HepG2 (cell line): ENCODE results near the gene GADD45A. TPM values are rescaled to one million over a fixed set of nuclear protein-coding genes. Genes with fewer than 3 reads are reported as not detected.

Experiments used
- ATAC-seq: fragments of 200-7000 bp; cut with Tn5 transposase; 3 replicates; pipeline ENCODE4 v1.9.1; 2020; ENCODE audit warnings: mild to moderate bottlenecking, moderate library complexity
- BruUV-seq: library from RNA; stranded (reverse); fragments of 400-500 nt; replicated peaks from 2 replicates; lab custom pipeline; 2021; lab: Mats Ljungman, UMichigan
- CTCF ChIA-PET: fragments of 300-600 bp; formaldehyde crosslinking; extraction: SDS; loops from one replicate; lab custom pipeline; 2021; ENCODE audit warnings: low total read pairs, inconsistent platforms, low intra/inter-chr PET ratio; lab: Yijun Ruan, JAX
- POLR2A ChIA-PET: fragments of 350-600 bp; sonication (Branson Sonifier 250); formaldehyde crosslinking; loops from one replicate; lab custom pipeline; 2020; ENCODE audit warnings: antibody characterized with exemption, inconsistent platforms; lab: Yijun Ruan, JAX
- DNase-seq: peaks from one replicate; pipeline ENCODE4 v3.0.0-alpha.2; 2015; ENCODE audit warnings: low spot score
- FAIRE-seq: peaks from 3 replicates; lab custom pipeline; 2011; peaks lifted over from hg19 to GRCh38; lab: Jason Lieb, UNC
- H2AFZ ChIP-seq: one replicate; pipeline ENCODE4 v1.6.1; 2011; ENCODE audit warnings: low read length, inconsistent platforms
- H3K27ac ChIP-seq: fragments of 300-600 bp; 3 replicates; pipeline ENCODE4 v1.8.0; 2011; ENCODE audit warnings: mixed run types, mild to moderate bottlenecking, mixed read lengths, low read length, inconsistent platforms; ENCODE audit not compliant: insufficient read depth; ENCODE audit errors: extremely low read length
- H3K27me3 ChIP-seq, 2 experiments: fragments of 200-600 bp in 1 of 2; 2 replicates in 1 of 2; 3 replicates in 1 of 2; pipeline versions ENCODE4 v1.6.0 to v1.8.0; 2011; ENCODE audit warnings: low read length in 2 of 2, mild to moderate bottlenecking in 2 of 2, moderate library complexity in 2 of 2, inconsistent platforms in 1 of 2; ENCODE audit not compliant: insufficient read depth in 2 of 2, control insufficient read depth in 1 of 2
- H3K36me3 ChIP-seq, 2 experiments: fragments of 200-600 bp in 1 of 2; replicated peaks in 1 of 2; 2 replicates in 1 of 2; 3 replicates in 1 of 2; pipeline versions ENCODE4 v1.5.1 to v1.8.0; 2011; ENCODE audit warnings: low read length in 2 of 2, inconsistent platforms in 1 of 2; ENCODE audit not compliant: insufficient read depth in 2 of 2, control insufficient read depth in 1 of 2
- H3K4me1 ChIP-seq: 2 replicates; pipeline ENCODE4 v1.5.1; 2012; ENCODE audit warnings: low read length, inconsistent platforms; ENCODE audit not compliant: insufficient read depth
- H3K4me2 ChIP-seq: 2 replicates; pipeline ENCODE4 v1.6.0; 2011; ENCODE audit warnings: low read depth, low read length, inconsistent platforms
- H3K4me3 ChIP-seq, 3 experiments: fragments of 200-600 bp in 1 of 3; sonication (generic), shearing (Covaris generic) in 1 of 3; replicated peaks in 1 of 3; 2 replicates each; pipeline ENCODE4 v1.5.1; 2011 to 2016; ENCODE audit warnings: low read length in 3 of 3, inconsistent platforms in 2 of 3, low read depth in 2 of 3, mild to moderate bottlenecking in 2 of 3, control low read depth in 1 of 3, mixed read lengths in 1 of 3; ENCODE audit not compliant: insufficient read depth in 1 of 3
- H3K79me2 ChIP-seq: one replicate; pipeline ENCODE4 v1.6.1; 2011; ENCODE audit warnings: low read length, inconsistent platforms; ENCODE audit not compliant: insufficient read depth
- H3K9ac ChIP-seq: 2 replicates; pipeline ENCODE4 v1.6.0; 2011; ENCODE audit warnings: mild to moderate bottlenecking, low read depth, low read length, inconsistent platforms; ENCODE audit not compliant: insufficient read depth
- H3K9me3 ChIP-seq: 2 replicates; pipeline ENCODE4 v1.5.1; 2012; ENCODE audit warnings: mild to moderate bottlenecking, low read length
- H4K20me1 ChIP-seq: 2 replicates; pipeline ENCODE4 v1.6.0; 2011; ENCODE audit warnings: inconsistent platforms, mild to moderate bottlenecking, low read length, moderate library complexity; ENCODE audit not compliant: insufficient read depth
- ATF7 ChIP-seq, 2 experiments: fragments of 450-650 bp in 1 of 2; sonication (generic) in 1 of 2; formaldehyde crosslinking in 1 of 2; IDR thresholded peaks; 2 replicates each; pipeline versions ENCODE4 v1.4.0 to v1.6.1; 2016 to 2020; ENCODE audit warnings: antibody characterized with exemption in 1 of 2, mild to moderate bottlenecking in 1 of 2, missing genetic modification reagents in 1 of 2
- FOXP1 ChIP-seq, 2 experiments: fragments of 450-650 bp in 1 of 2; IDR thresholded peaks; 2 replicates each; pipeline ENCODE4 v1.6.1; 2017 to 2018; ENCODE audit warnings: antibody characterized with exemption in 1 of 2
- NFATC3 ChIP-seq: sonication (generic); formaldehyde crosslinking; IDR thresholded peaks from 2 replicates; pipeline ENCODE4 v1.5.1; 2020; ENCODE audit warnings: mild to moderate bottlenecking, missing genetic modification reagents
- NFE2L2 ChIP-seq: fragments of 150-350 bp; IDR thresholded peaks from 2 replicates; pipeline ENCODE4 v1.6.1; 2014; ENCODE audit warnings: low read length
- RCOR2 ChIP-seq: IDR thresholded peaks from 2 replicates; pipeline ENCODE4 v1.6.1; 2016; ENCODE audit warnings: missing biosample characterization, missing genetic modification reagents
- RORA ChIP-seq: sonication (generic); formaldehyde crosslinking; IDR thresholded peaks from 2 replicates; pipeline ENCODE4 v1.5.0; 2020; ENCODE audit warnings: mild to moderate bottlenecking, missing genetic modification reagents, moderate library complexity
- ZFP36 ChIP-seq: fragments of 150-350 bp; IDR thresholded peaks from 2 replicates; pipeline ENCODE4 v1.6.1; 2018; ENCODE audit warnings: borderline replicate concordance, low read length, low read depth; ENCODE audit not compliant: partially characterized antibody
- ZMYM3 ChIP-seq: sonication (generic); formaldehyde crosslinking; IDR thresholded peaks from 2 replicates; pipeline ENCODE4 v1.5.1; 2020; ENCODE audit warnings: mild to moderate bottlenecking, missing genetic modification reagents
- ZNF670 ChIP-seq: sonication (generic); formaldehyde crosslinking; IDR thresholded peaks from 2 replicates; pipeline ENCODE4 v1.8.0; 2022; ENCODE audit warnings: mild to moderate bottlenecking, missing genetic modification reagents, borderline replicate concordance
- ZNF777 ChIP-seq: sonication (generic); formaldehyde crosslinking; IDR thresholded peaks from 2 replicates; pipeline ENCODE4 v1.4.0; 2020; ENCODE audit warnings: missing genetic modification reagents
- ZNF790 ChIP-seq: sonication (generic); formaldehyde crosslinking; IDR thresholded peaks from 2 replicates; pipeline ENCODE4 v1.8.0; 2022; ENCODE audit warnings: missing genetic modification reagents, mild to moderate bottlenecking, borderline replicate concordance
- WGBS: methylation state at CpG from one replicate; pipeline ENCODE4 v1.1.6; 2017; ENCODE audit warnings: low lambda C conversion rate; 5-methylcytosine and 5-hydroxymethylcytosine counted together
- in situ Hi-C: cut with HindIII; loops from 2 replicates; pipeline ENCODE4 v1.10.0; 2017; ENCODE audit warnings: low pct_unique_long_range_greater_than_20kb; ENCODE audit not compliant: extremely low pct_ligation_motif_present
- intact Hi-C: fragments of 100-400 bp; cut with micrococcal nuclease; formaldehyde crosslinking; loops from one replicate; pipeline ENCODE4 v1.10.0; 2022; ENCODE audit not compliant: unreplicated experiment
- polyA plus RNA-seq, 8 experiments: library from polyadenylated mRNA; depleted of rRNA in 3 of 8; stranded (reverse) in 7 of 8; unstranded in 1 of 8; fragments of >200 nt; fragmentation: Illumina TruSeq in 4 of 8; extraction: Trizol in 4 of 8; gene quantifications; 2 replicates each; pipeline versions ENCODE4 v1.2.1 to v1.2.3, GENCODE V29; 2011 to 2016; ENCODE audit warnings: low read depth in 4 of 8, missing spikeins in 1 of 8, mixed read lengths in 1 of 8; ENCODE audit not compliant: insufficient read depth in 1 of 8
- total RNA-seq, 5 experiments: library from RNA; depleted of rRNA; stranded (reverse); fragments of >200 nt; fragmentation: Illumina TruSeq; extraction: Trizol; gene quantifications; 2 replicates each; pipeline ENCODE4 v1.2.3, GENCODE V29; 2016; ENCODE audit warnings: low read depth in 1 of 5
- TF ChIP-seq, protein P1 (sequence below): IDR thresholded peaks from 2 replicates; pipeline ENCODE4 v1.6.1; 2012; ENCODE audit warnings: low read length, improper control_type of control experiment
- TF ChIP-seq, protein P2 (sequence below): sonication (generic); formaldehyde crosslinking; IDR thresholded peaks from 2 replicates; pipeline ENCODE4 v1.4.0; 2020; ENCODE audit warnings: missing genetic modification reagents

The GADD45A gene
- total and polyA plus RNA-seq, 2 of the 13 experiments (the other 11 are each of a cell fraction or from before 2014, with no cell fraction given): 33.2 to 46.2 TPM

DNA sequence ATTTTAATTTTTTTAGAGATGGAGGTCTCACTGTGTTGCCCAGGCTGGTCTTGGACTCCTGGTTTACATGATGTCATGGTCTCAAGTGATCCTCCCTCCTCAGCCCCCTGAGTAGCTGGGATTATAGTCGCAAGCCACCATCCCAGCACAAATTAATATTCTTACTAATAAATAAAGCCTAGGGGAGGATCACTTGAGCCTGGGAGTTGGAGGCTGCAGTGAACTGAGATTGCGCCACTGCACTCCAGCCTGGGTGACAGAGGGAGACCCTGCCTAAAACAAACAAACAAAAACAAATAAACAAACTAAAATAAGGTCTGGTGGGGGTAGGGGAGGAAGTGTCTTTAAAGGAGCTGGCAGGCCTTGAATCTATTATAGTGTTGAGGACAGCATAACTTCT, 8.7 kb upstream of the GADD45A start:
- in situ Hi-C loops: no loop called here
- H3K27me3 ChIP-seq: no peaks in the 10 kb centered on the region

DNA sequence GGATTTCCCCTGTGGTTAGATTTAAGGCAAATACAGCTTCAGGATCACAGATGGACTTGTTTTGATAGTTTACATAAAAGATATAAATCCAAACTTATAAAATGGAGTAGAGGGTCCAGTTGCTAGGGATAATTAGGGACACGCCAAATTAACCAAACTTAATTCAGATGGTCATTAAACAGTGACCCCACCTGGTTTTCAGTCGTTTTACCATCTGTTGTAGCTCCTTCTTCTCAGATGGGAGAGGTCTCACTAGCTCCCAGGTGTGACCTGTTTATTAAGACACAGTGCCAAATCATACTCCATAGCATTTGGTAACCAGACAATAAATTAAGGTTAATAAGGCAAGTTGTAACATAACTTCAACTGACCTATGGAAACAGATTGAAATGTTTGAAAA, 8.1 kb upstream of the GADD45A start:
- Histone ChIP-seq H3K4me3 (no peak overlapping the region), H3K9ac (no peak overlapping the region), H2AFZ (no peak overlapping the region), H3K9me3 (no peaks in the 10 kb centered on the region), H3K27ac (no peak overlapping the region), H3K4me1 (peaks cover 20% of the 10 kb centered on the region; the same call in 1 of the 2 replicates), H3K27me3 (no peaks in the 10 kb centered on the region), H4K20me1 (no peaks in the 10 kb centered on the region), H3K79me2 (no peaks in the 10 kb centered on the region), H3K36me3 (no peaks in the 10 kb centered on the region), H3K4me2 (no peak overlapping the region)
- CTCF ChIA-PET: no interaction called here
- intact Hi-C loops (no loop called here), in situ Hi-C loops (no loop called here)
- FAIRE-seq: no peak
- ATAC-seq: no peak
- 19% methylated on average over 2 of the region's 2 CpGs for WGBS
- no TSS peak for BruUV-seq
- POLR2A ChIA-PET: no interaction called here
- DNase-seq: no peak
- TF ChIP-seq RORA (CRISPR knock-in tag) (no peak), NFE2L2 (no peak), ZMYM3 (CRISPR knock-in tag) (no peak), RCOR2 (no peak), ZNF790 (CRISPR knock-in tag) (no peak), NFATC3 (CRISPR knock-in tag) (no peak), FOXP1 (IDR thresholded peaks at IDR 0.05) (no peak), FOXP1 (CRISPR knock-in tag; IDR thresholded peaks at IDR 0.05) (no peak), ZNF777 (CRISPR knock-in tag) (no peak), ATF7 (IDR thresholded peaks at IDR 0.05) (no peak), ATF7 (CRISPR knock-in tag; IDR thresholded peaks at IDR 0.05) (no peak), ZNF670 (CRISPR knock-in tag) (no peak)
- TF ChIP-seq, protein P1, sequence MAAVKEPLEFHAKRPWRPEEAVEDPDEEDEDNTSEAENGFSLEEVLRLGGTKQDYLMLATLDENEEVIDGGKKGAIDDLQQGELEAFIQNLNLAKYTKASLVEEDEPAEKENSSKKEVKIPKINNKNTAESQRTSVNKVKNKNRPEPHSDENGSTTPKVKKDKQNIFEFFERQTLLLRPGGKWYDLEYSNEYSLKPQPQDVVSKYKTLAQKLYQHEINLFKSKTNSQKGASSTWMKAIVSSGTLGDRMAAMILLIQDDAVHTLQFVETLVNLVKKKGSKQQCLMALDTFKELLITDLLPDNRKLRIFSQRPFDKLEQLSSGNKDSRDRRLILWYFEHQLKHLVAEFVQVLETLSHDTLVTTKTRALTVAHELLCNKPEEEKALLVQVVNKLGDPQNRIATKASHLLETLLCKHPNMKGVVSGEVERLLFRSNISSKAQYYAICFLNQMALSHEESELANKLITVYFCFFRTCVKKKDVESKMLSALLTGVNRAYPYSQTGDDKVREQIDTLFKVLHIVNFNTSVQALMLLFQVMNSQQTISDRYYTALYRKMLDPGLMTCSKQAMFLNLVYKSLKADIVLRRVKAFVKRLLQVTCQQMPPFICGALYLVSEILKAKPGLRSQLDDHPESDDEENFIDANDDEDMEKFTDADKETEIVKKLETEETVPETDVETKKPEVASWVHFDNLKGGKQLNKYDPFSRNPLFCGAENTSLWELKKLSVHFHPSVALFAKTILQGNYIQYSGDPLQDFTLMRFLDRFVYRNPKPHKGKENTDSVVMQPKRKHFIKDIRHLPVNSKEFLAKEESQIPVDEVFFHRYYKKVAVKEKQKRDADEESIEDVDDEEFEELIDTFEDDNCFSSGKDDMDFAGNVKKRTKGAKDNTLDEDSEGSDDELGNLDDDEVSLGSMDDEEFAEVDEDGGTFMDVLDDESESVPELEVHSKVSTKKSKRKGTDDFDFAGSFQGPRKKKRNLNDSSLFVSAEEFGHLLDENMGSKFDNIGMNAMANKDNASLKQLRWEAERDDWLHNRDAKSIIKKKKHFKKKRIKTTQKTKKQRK: no peak

More for the DNA sequence above, 8.7 kb upstream of the GADD45A start:
- no peak for FAIRE-seq
- no peaks in the 10 kb centered on the region for H3K36me3 ChIP-seq
- CTCF ChIA-PET: no interaction called here
- intact Hi-C loops: no loop called here
- H3K79me2 ChIP-seq: no peaks in the 10 kb centered on the region
- no peak overlapping the region for H3K27ac ChIP-seq
- H3K9ac ChIP-seq: no peak overlapping the region
- POLR2A ChIA-PET: no interaction called here
- no peak overlapping the region for H2AFZ ChIP-seq
- H4K20me1 ChIP-seq: no peaks in the 10 kb centered on the region
- no peak overlapping the region for H3K4me3 ChIP-seq
- H3K9me3 ChIP-seq: no peaks in the 10 kb centered on the region
- DNase-seq: no peak
- WGBS: 62% methylated on average over 2 of the region's 2 CpGs
- peaks cover 17% of the 10 kb centered on the region; the same call in 1 of the 2 replicates for H3K4me1 ChIP-seq
- TF ChIP-seq, protein P2, sequence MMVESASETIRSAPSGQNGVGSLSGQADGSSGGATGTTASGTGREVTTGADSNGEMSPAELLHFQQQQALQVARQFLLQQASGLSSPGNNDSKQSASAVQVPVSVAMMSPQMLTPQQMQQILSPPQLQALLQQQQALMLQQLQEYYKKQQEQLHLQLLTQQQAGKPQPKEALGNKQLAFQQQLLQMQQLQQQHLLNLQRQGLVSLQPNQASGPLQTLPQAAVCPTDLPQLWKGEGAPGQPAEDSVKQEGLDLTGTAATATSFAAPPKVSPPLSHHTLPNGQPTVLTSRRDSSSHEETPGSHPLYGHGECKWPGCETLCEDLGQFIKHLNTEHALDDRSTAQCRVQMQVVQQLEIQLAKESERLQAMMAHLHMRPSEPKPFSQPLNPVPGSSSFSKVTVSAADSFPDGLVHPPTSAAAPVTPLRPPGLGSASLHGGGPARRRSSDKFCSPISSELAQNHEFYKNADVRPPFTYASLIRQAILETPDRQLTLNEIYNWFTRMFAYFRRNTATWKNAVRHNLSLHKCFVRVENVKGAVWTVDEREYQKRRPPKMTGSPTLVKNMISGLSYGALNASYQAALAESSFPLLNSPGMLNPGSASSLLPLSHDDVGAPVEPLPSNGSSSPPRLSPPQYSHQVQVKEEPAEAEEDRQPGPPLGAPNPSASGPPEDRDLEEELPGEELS: 0 out of 2 replicates have a peak, but pooled peaks have one; percentile 22
- TF ChIP-seq FOXP1 (IDR thresholded peaks at IDR 0.05): no peak
- TF ChIP-seq FOXP1 (CRISPR knock-in tag; IDR thresholded peaks at IDR 0.05): 0 out of 2 replicates have a peak, but pooled peaks have one; percentile 14
- TF ChIP-seq ZFP36: no peak
- TF ChIP-seq, all 625 proteins: peak for 2
- no TSS peak for BruUV-seq
- ATAC-seq: no peak
- H3K4me2 ChIP-seq: no peak overlapping the region
